HepG2 (cell line): Measurements from ENCODE around the gene HOXD9. TPM values are rescaled to one million over a fixed set of nuclear protein-coding genes. Genes with fewer than 3 reads are reported as not detected.

Experiments
- ATAC-seq: fragments of 200-7000 bp; cut with Tn5 transposase; 3 replicates; pipeline ENCODE4 v1.9.1; 2020; ENCODE audit warnings: mild to moderate bottlenecking, moderate library complexity
- BruUV-seq: library from RNA; stranded (reverse); fragments of 400-500 nt; replicated peaks from 2 replicates; lab custom pipeline; 2021; lab: Mats Ljungman, UMichigan
- CTCF ChIA-PET: fragments of 300-600 bp; formaldehyde crosslinking; extraction: SDS; loops from one replicate; lab custom pipeline; 2021; ENCODE audit warnings: low total read pairs, inconsistent platforms, low intra/inter-chr PET ratio; lab: Yijun Ruan, JAX
- POLR2A ChIA-PET: fragments of 350-600 bp; sonication (Branson Sonifier 250); formaldehyde crosslinking; loops from one replicate; lab custom pipeline; 2020; ENCODE audit warnings: antibody characterized with exemption, inconsistent platforms; lab: Yijun Ruan, JAX
- DNase-seq: peaks from one replicate; pipeline ENCODE4 v3.0.0-alpha.2; 2015; ENCODE audit warnings: low spot score
- FAIRE-seq: peaks from 3 replicates; lab custom pipeline; 2011; peaks lifted over from hg19 to GRCh38; lab: Jason Lieb, UNC
- H2AFZ ChIP-seq: one replicate; pipeline ENCODE4 v1.6.1; 2011; ENCODE audit warnings: low read length, inconsistent platforms
- H3K27ac ChIP-seq: fragments of 300-600 bp; 3 replicates; pipeline ENCODE4 v1.8.0; 2011; ENCODE audit warnings: mixed run types, mild to moderate bottlenecking, mixed read lengths, low read length, inconsistent platforms; ENCODE audit not compliant: insufficient read depth; ENCODE audit errors: extremely low read length
- H3K27me3 ChIP-seq, 2 experiments: fragments of 200-600 bp in 1 of 2; 2 replicates in 1 of 2; 3 replicates in 1 of 2; pipeline versions ENCODE4 v1.6.0 to v1.8.0; 2011; ENCODE audit warnings: low read length in 2 of 2, mild to moderate bottlenecking in 2 of 2, moderate library complexity in 2 of 2, inconsistent platforms in 1 of 2; ENCODE audit not compliant: insufficient read depth in 2 of 2, control insufficient read depth in 1 of 2
- H3K36me3 ChIP-seq, 2 experiments: fragments of 200-600 bp in 1 of 2; replicated peaks in 1 of 2; 2 replicates in 1 of 2; 3 replicates in 1 of 2; pipeline versions ENCODE4 v1.5.1 to v1.8.0; 2011; ENCODE audit warnings: low read length in 2 of 2, inconsistent platforms in 1 of 2; ENCODE audit not compliant: insufficient read depth in 2 of 2, control insufficient read depth in 1 of 2
- H3K4me1 ChIP-seq: 2 replicates; pipeline ENCODE4 v1.5.1; 2012; ENCODE audit warnings: low read length, inconsistent platforms; ENCODE audit not compliant: insufficient read depth
- H3K4me2 ChIP-seq: 2 replicates; pipeline ENCODE4 v1.6.0; 2011; ENCODE audit warnings: low read depth, low read length, inconsistent platforms
- H3K4me3 ChIP-seq, 3 experiments: fragments of 200-600 bp in 1 of 3; sonication (generic), shearing (Covaris generic) in 1 of 3; replicated peaks in 1 of 3; 2 replicates each; pipeline ENCODE4 v1.5.1; 2011 to 2016; ENCODE audit warnings: low read length in 3 of 3, inconsistent platforms in 2 of 3, low read depth in 2 of 3, mild to moderate bottlenecking in 2 of 3, control low read depth in 1 of 3, mixed read lengths in 1 of 3; ENCODE audit not compliant: insufficient read depth in 1 of 3
- H3K79me2 ChIP-seq: one replicate; pipeline ENCODE4 v1.6.1; 2011; ENCODE audit warnings: low read length, inconsistent platforms; ENCODE audit not compliant: insufficient read depth
- H3K9ac ChIP-seq: 2 replicates; pipeline ENCODE4 v1.6.0; 2011; ENCODE audit warnings: mild to moderate bottlenecking, low read depth, low read length, inconsistent platforms; ENCODE audit not compliant: insufficient read depth
- H3K9me3 ChIP-seq: 2 replicates; pipeline ENCODE4 v1.5.1; 2012; ENCODE audit warnings: mild to moderate bottlenecking, low read length
- H4K20me1 ChIP-seq: 2 replicates; pipeline ENCODE4 v1.6.0; 2011; ENCODE audit warnings: inconsistent platforms, mild to moderate bottlenecking, low read length, moderate library complexity; ENCODE audit not compliant: insufficient read depth
- KDM3A ChIP-seq: IDR thresholded peaks from 2 replicates; pipeline ENCODE4 v1.6.1; 2018; ENCODE audit warnings: low read depth, missing compliant biosample characterization
- NFIB ChIP-seq: sonication (generic); formaldehyde crosslinking; IDR thresholded peaks from 2 replicates; pipeline ENCODE4 v1.9.0; 2021; ENCODE audit warnings: missing genetic modification reagents, mild to moderate bottlenecking, borderline replicate concordance
- PHB2 ChIP-seq: fragments of 450-650 bp; IDR thresholded peaks from 2 replicates; pipeline ENCODE4 v1.6.1; 2018; ENCODE audit not compliant: partially characterized antibody
- RARG ChIP-seq: sonication (generic); formaldehyde crosslinking; IDR thresholded peaks from 2 replicates; pipeline ENCODE4 v1.4.0; 2020; ENCODE audit warnings: low read depth, mild to moderate bottlenecking, missing genetic modification reagents
- SRSF1 ChIP-seq: fragments of 200-400 bp; formaldehyde crosslinking; optimal IDR thresholded peaks from 2 replicates; pipeline ENCODE3; 2017; ENCODE audit warnings: mild to moderate bottlenecking, low read depth, low read length, moderate library complexity
- STAG1 ChIP-seq: sonication (generic); formaldehyde crosslinking; IDR thresholded peaks from 2 replicates; pipeline ENCODE4 v1.4.0; 2020; ENCODE audit warnings: missing genetic modification reagents
- ZC3H4 ChIP-seq: sonication (generic); formaldehyde crosslinking; IDR thresholded peaks from 2 replicates; pipeline ENCODE4 v1.4.0; 2020; ENCODE audit warnings: missing genetic modification reagents, borderline replicate concordance
- ZFP90 ChIP-seq: sonication (generic); formaldehyde crosslinking; IDR thresholded peaks from 2 replicates; pipeline ENCODE4 v1.8.0; 2022; ENCODE audit warnings: missing genetic modification reagents, mild to moderate bottlenecking, inconsistent platforms, borderline replicate concordance
- ZNF260 ChIP-seq: sonication (generic); formaldehyde crosslinking; IDR thresholded peaks from 2 replicates; pipeline ENCODE4 v1.4.0; 2020; ENCODE audit warnings: missing genetic modification reagents, low read depth, mild to moderate bottlenecking, borderline replicate concordance
- ZNF337 ChIP-seq: sonication (generic); formaldehyde crosslinking; IDR thresholded peaks from 2 replicates; pipeline ENCODE4 v1.5.1; 2020; ENCODE audit warnings: missing genetic modification reagents, low read depth, mild to moderate bottlenecking, borderline replicate concordance
- ZNF343 ChIP-seq: sonication (generic); formaldehyde crosslinking; IDR thresholded peaks from 2 replicates; pipeline ENCODE4 v1.4.0; 2020; ENCODE audit warnings: mild to moderate bottlenecking, missing genetic modification reagents
- ZNF609 ChIP-seq: sonication (generic); formaldehyde crosslinking; IDR thresholded peaks from 2 replicates; pipeline ENCODE4 v1.4.0; 2020; ENCODE audit warnings: mild to moderate bottlenecking, missing genetic modification reagents, borderline replicate concordance
- in situ Hi-C: cut with HindIII; loops from 2 replicates; pipeline ENCODE4 v1.10.0; 2017; ENCODE audit warnings: low pct_unique_long_range_greater_than_20kb; ENCODE audit not compliant: extremely low pct_ligation_motif_present
- intact Hi-C: fragments of 100-400 bp; cut with micrococcal nuclease; formaldehyde crosslinking; loops from one replicate; pipeline ENCODE4 v1.10.0; 2022; ENCODE audit not compliant: unreplicated experiment
- polyA plus RNA-seq, 8 experiments: library from polyadenylated mRNA; depleted of rRNA in 3 of 8; stranded (reverse) in 7 of 8; unstranded in 1 of 8; fragments of >200 nt; fragmentation: Illumina TruSeq in 4 of 8; extraction: Trizol in 4 of 8; gene quantifications; 2 replicates each; pipeline versions ENCODE4 v1.2.1 to v1.2.3, GENCODE V29; 2011 to 2016; ENCODE audit warnings: low read depth in 4 of 8, missing spikeins in 1 of 8, mixed read lengths in 1 of 8; ENCODE audit not compliant: insufficient read depth in 1 of 8
- total RNA-seq, 5 experiments: library from RNA; depleted of rRNA; stranded (reverse); fragments of >200 nt; fragmentation: Illumina TruSeq; extraction: Trizol; gene quantifications; 2 replicates each; pipeline ENCODE4 v1.2.3, GENCODE V29; 2016; ENCODE audit warnings: low read depth in 1 of 5
- TF ChIP-seq, protein P1 (sequence below): sonication (generic); formaldehyde crosslinking; IDR thresholded peaks from 2 replicates; pipeline ENCODE4 v1.5.1; 2020; ENCODE audit warnings: missing genetic modification reagents, mild to moderate bottlenecking, borderline replicate concordance
- TF ChIP-seq, protein P2 (sequence below): IDR thresholded peaks from 2 replicates; pipeline ENCODE4 v1.6.1; 2012; ENCODE audit warnings: low read depth, low read length, improper control_type of control experiment

The HOXD9 gene
- total and polyA plus RNA-seq, 2 of the 13 experiments (the other 11 are each of a cell fraction or from before 2014, with no cell fraction given): not detected

DNA sequence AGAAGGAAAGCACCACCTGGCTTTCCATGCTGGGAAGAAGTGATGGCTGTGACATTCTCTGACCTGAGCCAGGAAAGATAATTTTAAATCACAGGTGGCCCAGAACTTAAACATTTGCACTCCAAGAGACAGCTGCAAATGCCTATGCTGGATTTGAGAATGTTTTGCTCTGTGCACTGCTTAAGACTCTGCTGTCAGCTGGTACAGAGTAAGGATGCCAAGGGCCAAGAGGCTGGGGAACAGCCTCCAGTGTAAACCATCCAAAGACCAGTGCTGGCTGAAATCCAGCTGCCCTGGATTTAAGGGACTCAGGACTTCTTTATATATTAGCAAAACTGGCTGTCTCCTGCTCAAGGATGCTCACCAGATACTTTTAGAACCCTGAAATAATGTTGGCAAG lies 10.9 kb downstream of the HOXD9 start:
- DNase-seq (no peak), FAIRE-seq (no peak), ATAC-seq (no peak)
- Histone ChIP-seq H3K79me2 (no peaks in the 10 kb centered on the region), H3K4me3 (no peak overlapping the region), H2AFZ (no peak overlapping the region), H4K20me1 (no peaks in the 10 kb centered on the region), H3K9ac (no peak overlapping the region), H3K9me3 (no peaks in the 10 kb centered on the region), H3K4me1 (no peaks in the 10 kb centered on the region), H3K36me3 (no peaks in the 10 kb centered on the region), H3K4me2 (no peak overlapping the region), H3K27ac (no peak overlapping the region), H3K27me3 (peaks cover 9 to 87% of the 10 kb centered on the region in 2 experiments)
- in situ Hi-C loops (no loop called here), intact Hi-C loops (no loop called here)
- ChIA-PET POLR2A (no interaction called here), CTCF (no interaction called here)
- no TSS peak for BruUV-seq
- TF ChIP-seq ZNF337 (CRISPR knock-in tag): no peak
- TF ChIP-seq PHB2: no peak
- no peak for TF ChIP-seq ZC3H4
- no peak for TF ChIP-seq ZNF343 (CRISPR knock-in tag)
- TF ChIP-seq KDM3A (CRISPR knock-in tag): no peak
- TF ChIP-seq NFIB (CRISPR knock-in tag): no peak
- no peak for TF ChIP-seq RARG (CRISPR knock-in tag)
- no peak for TF ChIP-seq ZNF260 (CRISPR knock-in tag)
- no peak for TF ChIP-seq ZFP90 (CRISPR knock-in tag)
- no peak for TF ChIP-seq ZNF609 (CRISPR knock-in tag)
- no peak for TF ChIP-seq SRSF1
- TF ChIP-seq STAG1 (CRISPR knock-in tag): no peak
- TF ChIP-seq, protein P1, sequence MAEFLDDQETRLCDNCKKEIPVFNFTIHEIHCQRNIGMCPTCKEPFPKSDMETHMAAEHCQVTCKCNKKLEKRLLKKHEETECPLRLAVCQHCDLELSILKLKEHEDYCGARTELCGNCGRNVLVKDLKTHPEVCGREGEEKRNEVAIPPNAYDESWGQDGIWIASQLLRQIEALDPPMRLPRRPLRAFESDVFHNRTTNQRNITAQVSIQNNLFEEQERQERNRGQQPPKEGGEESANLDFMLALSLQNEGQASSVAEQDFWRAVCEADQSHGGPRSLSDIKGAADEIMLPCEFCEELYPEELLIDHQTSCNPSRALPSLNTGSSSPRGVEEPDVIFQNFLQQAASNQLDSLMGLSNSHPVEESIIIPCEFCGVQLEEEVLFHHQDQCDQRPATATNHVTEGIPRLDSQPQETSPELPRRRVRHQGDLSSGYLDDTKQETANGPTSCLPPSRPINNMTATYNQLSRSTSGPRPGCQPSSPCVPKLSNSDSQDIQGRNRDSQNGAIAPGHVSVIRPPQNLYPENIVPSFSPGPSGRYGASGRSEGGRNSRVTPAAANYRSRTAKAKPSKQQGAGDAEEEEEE: no peak
- TF ChIP-seq, protein P2, sequence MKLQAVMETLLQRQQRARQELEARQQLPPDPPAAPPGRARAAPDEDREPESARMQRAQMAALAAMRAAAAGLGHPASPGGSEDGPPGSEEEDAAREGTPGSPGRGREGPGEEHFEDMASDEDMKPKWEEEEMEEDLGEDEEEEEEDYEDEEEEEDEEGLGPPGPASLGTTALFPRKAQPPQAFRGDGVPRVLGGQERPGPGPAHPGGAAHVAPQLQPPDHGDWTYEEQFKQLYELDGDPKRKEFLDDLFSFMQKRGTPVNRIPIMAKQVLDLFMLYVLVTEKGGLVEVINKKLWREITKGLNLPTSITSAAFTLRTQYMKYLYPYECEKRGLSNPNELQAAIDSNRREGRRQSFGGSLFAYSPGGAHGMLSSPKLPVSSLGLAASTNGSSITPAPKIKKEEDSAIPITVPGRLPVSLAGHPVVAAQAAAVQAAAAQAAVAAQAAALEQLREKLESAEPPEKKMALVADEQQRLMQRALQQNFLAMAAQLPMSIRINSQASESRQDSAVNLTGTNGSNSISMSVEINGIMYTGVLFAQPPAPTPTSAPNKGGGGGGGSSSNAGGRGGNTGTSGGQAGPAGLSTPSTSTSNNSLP: no peak
